Measurements from ENCODE around the gene ARHGAP19. TPM values are rescaled to one million over a fixed set of nuclear protein-coding genes. Genes with fewer than 3 reads are reported as not detected.

ARHGAP19 gene
- total and polyA plus RNA-seq, 9 of the 15 experiments (the other 6 are each of a cell fraction or from before 2014, with no cell fraction given): 14.8 to 49.5 (median 26.8) TPM

GRCh38 chr10:97195706-97196222 lies 96.7 kb downstream of the ARHGAP19 start:
- WGBS (ENCODE audit: insufficient coverage, low coverage, missing lambda C conversion rate): 18% methylated on average over 9 of the region's 11 CpGs
- TF ChIP-seq CREM (IDR thresholded peaks at IDR 0.05; ENCODE audit: low read depth) (0 out of 2 replicates have a peak, but pooled peaks have one; percentile 6), ARID2 (IDR thresholded peaks at IDR 0.05) (no peak)
- no peaks in the 10 kb centered on the region for H3K9me1 ChIP-seq (ENCODE audit: control insufficient read depth, insufficient read depth, low read length)
- 0 out of 2 replicates have a peak overlapping the region, but pooled peaks have one; percentile 69 for H3K4me2 ChIP-seq (ENCODE audit: insufficient read depth, low read length)
- H2AFZ ChIP-seq (ENCODE audit: low read depth, low read length): no peak overlapping the region
- peak overlapping the region; percentile 36 for H3K4me3 ChIP-seq
- ChIA-PET POLR2A (no interaction called here), CTCF (ENCODE audit: low intra/inter-chr PET ratio) (no interaction called here)
- no peak overlapping the region for H3K27ac ChIP-seq (ENCODE audit: extremely low read depth, low read depth, low read length)
- ATAC-seq: no peak
- DNase-seq (ENCODE audit: extremely low read depth in 1 of 4, low spot score in 3 of 4): no peak
- peaks cover 0 to 10% of the 10 kb centered on the region in 2 experiments; a peak in 2 of 5 replicates for H3K4me1 ChIP-seq (replicated peaks in 1 of 2; ENCODE audit: control insufficient read depth in 2 of 2, insufficient read depth in 2 of 2, low read length in 2 of 2)
- no peak for FAIRE-seq
- peaks cover 4 to 26% of the 10 kb centered on the region in 2 experiments for H3K27me3 ChIP-seq (ENCODE audit: control insufficient read depth in 2 of 2, insufficient read depth in 2 of 2, low read length in 2 of 2)
- BruUV-seq (replicated peaks): no TSS peak
- intact Hi-C loops (cut with micrococcal nuclease): loop anchor here (5.0 kb wide), 1 partner anchor 123 kb away; no protein-coding TSS in a partner anchor
- peak overlapping the region in 1 of 2 experiments; percentile 83; a peak in 2 of 4 replicates for H3K9ac ChIP-seq (ENCODE audit: insufficient read depth in 1 of 2, low read depth in 2 of 2, low read length in 2 of 2)
- in situ Hi-C loops (cut with MboI): no loop called here
- no peaks in the 10 kb centered on the region for H3K9me3 ChIP-seq (replicated peaks; ENCODE audit: control insufficient read depth, insufficient read depth, low read depth, low read length)
- no peaks in the 10 kb centered on the region for H3K36me3 ChIP-seq (ENCODE audit: control insufficient read depth, insufficient read depth, low read length)
- H4K20me1 ChIP-seq (replicated peaks; ENCODE audit: control insufficient read depth, insufficient read depth, low read length): no peaks in the 10 kb centered on the region
- H3K79me2 ChIP-seq (ENCODE audit: control insufficient read depth, insufficient read depth, low read length): no peaks in the 10 kb centered on the region

GRCh38 chr10:97192952-97193435 lies 99.4 kb downstream of the ARHGAP19 start:
- DNase-seq (ENCODE audit: extremely low read depth in 1 of 4, low spot score in 3 of 4): no peak
- Histone ChIP-seq H3K79me2 (ENCODE audit: control insufficient read depth, insufficient read depth, low read length) (no peaks in the 10 kb centered on the region), H4K20me1 (replicated peaks; ENCODE audit: control insufficient read depth, insufficient read depth, low read length) (no peaks in the 10 kb centered on the region), H3K27me3 (ENCODE audit: control insufficient read depth in 2 of 2, insufficient read depth in 2 of 2, low read length in 2 of 2) (peaks cover 2 to 27% of the 10 kb centered on the region in 2 experiments), H3K9me1 (ENCODE audit: control insufficient read depth, insufficient read depth, low read length) (no peaks in the 10 kb centered on the region), H3K9ac (ENCODE audit: insufficient read depth in 1 of 2, low read depth in 2 of 2, low read length in 2 of 2) (no peak overlapping the region), H3K9me3 (replicated peaks; ENCODE audit: control insufficient read depth, insufficient read depth, low read depth, low read length) (no peaks in the 10 kb centered on the region), H3K4me1 (replicated peaks in 1 of 2; ENCODE audit: control insufficient read depth in 2 of 2, insufficient read depth in 2 of 2, low read length in 2 of 2) (peaks cover 0 to 10% of the 10 kb centered on the region in 2 experiments; a peak in 2 of 5 replicates), H3K27ac (ENCODE audit: extremely low read depth, low read depth, low read length) (no peak overlapping the region), H3K4me3 (no peak overlapping the region), H3K4me2 (ENCODE audit: insufficient read depth, low read length) (no peak overlapping the region), H3K36me3 (ENCODE audit: control insufficient read depth, insufficient read depth, low read length) (no peaks in the 10 kb centered on the region), H2AFZ (ENCODE audit: low read depth, low read length) (no peak overlapping the region)
- no TSS peak for BruUV-seq (replicated peaks)
- ChIA-PET CTCF (ENCODE audit: low intra/inter-chr PET ratio) (no interaction called here), POLR2A (no interaction called here)
- ATAC-seq: no peak
- in situ Hi-C loops (cut with MboI): no loop called here
- no peak for FAIRE-seq
- intact Hi-C loops (cut with micrococcal nuclease): no loop called here
- WGBS (ENCODE audit: insufficient coverage, low coverage, missing lambda C conversion rate): 0% methylated on average over 4 of the region's 5 CpGs
- TF ChIP-seq CEBPG (CRISPR knock-in tag; IDR thresholded peaks at IDR 0.05) (no peak), CEBPG (tag; conservative IDR thresholded peaks at IDR 0.05 in 1 of 2, IDR thresholded peaks at IDR 0.05 in 1 of 2) (no peak), NFXL1 (CRISPR knock-in tag; IDR thresholded peaks at IDR 0.05) (no peak), FOSL1 (tag; conservative IDR thresholded peaks at IDR 0.05) (no peak), RBM17 (IDR thresholded peaks at IDR 0.05; ENCODE audit: borderline replicate concordance, low read depth, low read length) (no peak), ZBTB43 (CRISPR knock-in tag; IDR thresholded peaks at IDR 0.05) (no peak), ZNF143 (CRISPR knock-in tag; IDR thresholded peaks at IDR 0.05) (no peak), ETS1 (conservative IDR thresholded peaks at IDR 0.05; ENCODE audit: control insufficient read depth, low read depth, low read length) (no peak), ATF3 (IDR thresholded peaks at IDR 0.05) (no peak), ATF3 (CRISPR knock-in tag; conservative IDR thresholded peaks at IDR 0.05) (no peak), TFAM (CRISPR knock-in tag; conservative IDR thresholded peaks at IDR 0.05) (no peak)

Data from K562 (cell line).